GM18868 (cell line): ENCODE measurements around the gene GSK3A.

Experiments
- ATAC-seq: cut with Tn5 transposase; IDR thresholded peaks from one replicate; pipeline ENCODE4 v1.9.1; 2021; ENCODE audit warnings: mild to moderate bottlenecking, moderate library complexity; ENCODE audit not compliant: unreplicated experiment

Gene GSK3A

DNA sequence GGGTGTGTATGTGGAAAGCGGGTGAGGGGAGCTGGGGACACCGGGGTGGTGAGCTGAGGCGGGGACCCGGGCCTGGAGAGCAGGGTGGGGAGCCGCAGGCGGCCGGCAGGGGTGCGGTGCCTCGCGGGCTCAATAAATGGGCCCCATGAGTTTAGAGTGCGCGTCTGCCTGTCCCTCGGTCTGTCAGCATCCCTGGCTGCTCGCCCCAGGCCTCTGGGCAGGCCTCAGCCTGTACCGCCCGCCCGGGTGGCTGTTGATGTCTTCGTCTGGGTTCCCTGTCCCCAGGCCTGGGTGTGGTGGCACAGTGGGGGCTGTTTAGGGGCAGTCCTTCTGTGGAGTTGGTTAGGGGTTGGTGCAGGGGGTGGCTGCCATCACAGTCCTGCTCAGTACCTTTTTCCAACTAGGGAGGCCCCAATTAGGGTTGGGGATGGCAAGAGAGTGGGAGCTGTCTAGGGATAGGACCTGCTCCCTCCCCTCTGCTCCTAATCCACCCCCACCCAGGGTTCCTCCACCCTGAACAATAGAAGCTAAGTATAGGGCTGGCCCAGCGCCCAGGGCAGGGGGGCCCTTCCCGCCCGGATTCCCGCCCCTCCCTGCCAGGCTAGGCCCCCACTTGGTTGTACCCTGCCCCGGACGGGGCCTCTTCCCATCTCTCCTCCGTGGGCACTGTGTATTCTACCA is 38.9 kb upstream of the GSK3A start:
- no peak for ATAC-seq

DNA sequence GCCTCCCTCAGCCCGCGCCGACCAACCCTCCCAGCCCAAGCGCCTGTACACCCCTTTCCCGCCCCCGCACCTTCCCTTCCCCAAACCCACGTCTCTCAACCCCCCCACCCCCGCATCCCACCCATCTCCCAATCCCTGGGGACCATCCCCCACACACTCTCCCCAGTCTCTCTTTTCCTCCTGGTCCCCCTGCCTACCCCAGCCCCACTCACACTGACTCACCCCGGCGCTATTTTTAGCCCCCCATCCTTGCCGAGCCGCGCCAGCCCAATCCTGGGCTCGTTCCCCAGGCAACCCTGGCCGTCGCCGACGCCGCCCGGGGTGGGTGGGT is 38.4 kb upstream of the GSK3A start:
- no peak for ATAC-seq

- peak; percentile 37 for ATAC-seq
Observed at GRCh38 chr19:42279902-42280814, 37.8 kb upstream of the GSK3A start.

DNA sequence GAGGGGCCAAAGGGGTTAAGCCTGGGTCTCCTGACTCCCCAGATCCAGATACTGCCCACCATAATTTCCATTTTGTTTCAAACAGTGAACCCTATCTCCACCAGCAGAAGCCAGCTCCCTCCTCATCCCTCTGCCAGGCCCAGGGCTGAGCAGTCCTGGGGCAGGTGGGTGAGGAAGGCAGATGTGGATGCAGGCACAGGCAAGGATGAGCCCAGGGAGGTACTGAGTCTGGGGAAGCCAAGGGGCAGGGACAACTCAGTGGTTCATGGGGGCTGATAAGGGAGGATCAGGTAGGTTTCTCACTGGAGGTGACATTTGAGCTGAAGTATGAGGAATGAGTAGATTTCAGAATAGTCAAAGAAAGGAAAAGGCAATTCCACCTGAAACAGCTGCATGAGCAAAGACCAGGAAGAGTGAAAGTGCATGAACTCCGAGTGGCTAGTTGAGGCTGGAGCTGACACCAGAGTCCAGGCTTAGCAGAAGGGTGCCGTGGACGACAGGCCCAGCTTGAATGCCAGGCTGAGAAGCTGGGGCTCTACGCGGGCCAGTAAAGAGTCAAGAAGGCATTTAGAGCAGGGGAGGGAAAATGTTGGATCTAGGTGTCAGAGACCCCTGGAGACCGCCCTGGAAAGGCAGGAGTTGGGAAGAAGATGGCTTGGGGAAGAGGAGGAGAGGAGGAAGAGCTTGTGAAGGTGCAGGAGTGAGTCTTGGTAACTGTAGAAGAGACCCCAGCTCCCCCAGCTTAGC is 36.9 kb upstream of the GSK3A start:
- ATAC-seq: no peak

GRCh38 chr19:42278452-42279154 is 36.2 kb upstream of the GSK3A start:
- ATAC-seq: no peak

- no peak for ATAC-seq
Observed at GRCh38 chr19:42277821-42278451, 35.5 kb upstream of the GSK3A start.

GRCh38 chr19:42276821-42277220 is 34.4 kb upstream of the GSK3A start:
- no peak for ATAC-seq

DNA sequence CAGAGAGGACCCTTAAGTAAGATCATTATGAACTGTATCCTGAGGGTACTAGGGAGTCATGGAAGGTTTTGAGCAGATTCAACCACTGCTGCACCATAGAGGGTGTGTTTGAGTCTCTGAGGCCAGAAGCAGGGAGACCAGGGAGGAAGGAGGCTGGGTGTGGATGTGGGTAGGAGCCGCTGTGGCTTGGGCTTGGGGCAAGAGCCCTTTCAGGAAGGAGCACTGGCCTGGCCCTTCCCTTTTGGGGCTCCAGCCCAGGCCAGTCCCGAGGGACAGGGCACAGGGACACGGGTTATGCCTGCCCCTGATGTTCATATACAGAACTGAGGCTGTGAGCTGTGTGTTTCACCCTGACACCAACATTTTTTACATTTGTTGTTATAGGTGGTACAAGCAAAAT is 33.9 kb upstream of the GSK3A start:
- no peak for ATAC-seq

- no peak for ATAC-seq
Observed at GRCh38 chr19:42275517-42275916, 33.1 kb upstream of the GSK3A start.

DNA sequence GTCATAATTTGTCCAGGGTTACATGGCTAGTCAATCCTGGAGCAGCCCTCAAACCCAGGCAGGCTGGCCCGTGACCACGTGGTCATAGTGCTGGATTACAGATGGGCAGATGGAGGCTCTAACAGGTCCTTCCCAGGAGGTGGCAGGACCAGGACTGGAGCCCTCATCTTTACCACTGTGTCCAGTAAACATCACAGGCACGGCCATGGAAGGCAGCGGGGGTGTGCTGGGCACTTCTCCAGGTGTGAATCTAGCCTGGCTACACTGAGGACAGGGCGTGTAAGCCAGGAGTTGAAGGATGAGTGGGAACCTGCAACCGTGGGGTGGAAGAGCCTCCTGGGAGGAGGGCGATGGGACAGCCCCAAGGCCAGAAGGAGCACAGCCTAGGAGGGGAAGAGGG is 32.7 kb upstream of the GSK3A start:
- no peak for ATAC-seq

DNA sequence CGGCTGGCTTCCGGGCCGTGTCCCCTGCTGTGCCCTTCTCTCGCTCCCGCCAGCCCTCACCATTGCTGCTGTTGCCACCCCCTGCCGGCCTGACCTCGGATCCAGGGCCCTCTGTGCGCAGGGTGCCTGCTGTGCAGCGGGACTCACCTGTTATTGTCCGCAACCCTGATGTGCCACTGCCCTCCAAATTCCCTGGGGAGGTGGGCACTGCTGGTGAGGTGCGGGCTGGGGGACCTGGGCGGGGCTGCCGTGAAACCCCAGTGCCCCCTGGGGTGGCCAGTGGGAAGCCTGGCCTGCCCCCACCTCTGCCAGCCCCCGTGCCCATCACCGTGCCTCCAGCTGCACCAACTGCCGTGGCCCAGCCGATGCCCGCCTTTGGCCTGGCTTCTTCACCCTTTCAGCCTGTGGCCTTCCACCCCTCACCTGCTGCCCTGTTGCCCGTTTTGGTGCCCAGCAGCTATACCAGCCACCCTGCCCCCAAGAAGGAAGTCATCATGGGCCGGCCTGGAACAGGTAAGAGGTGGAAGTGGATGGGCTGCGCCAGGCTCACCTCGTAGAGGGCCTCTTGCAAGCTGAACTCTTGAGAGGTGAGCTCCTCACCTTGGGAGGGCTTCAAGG is 31.8 kb upstream of the GSK3A start:
- no peak for ATAC-seq

DNA sequence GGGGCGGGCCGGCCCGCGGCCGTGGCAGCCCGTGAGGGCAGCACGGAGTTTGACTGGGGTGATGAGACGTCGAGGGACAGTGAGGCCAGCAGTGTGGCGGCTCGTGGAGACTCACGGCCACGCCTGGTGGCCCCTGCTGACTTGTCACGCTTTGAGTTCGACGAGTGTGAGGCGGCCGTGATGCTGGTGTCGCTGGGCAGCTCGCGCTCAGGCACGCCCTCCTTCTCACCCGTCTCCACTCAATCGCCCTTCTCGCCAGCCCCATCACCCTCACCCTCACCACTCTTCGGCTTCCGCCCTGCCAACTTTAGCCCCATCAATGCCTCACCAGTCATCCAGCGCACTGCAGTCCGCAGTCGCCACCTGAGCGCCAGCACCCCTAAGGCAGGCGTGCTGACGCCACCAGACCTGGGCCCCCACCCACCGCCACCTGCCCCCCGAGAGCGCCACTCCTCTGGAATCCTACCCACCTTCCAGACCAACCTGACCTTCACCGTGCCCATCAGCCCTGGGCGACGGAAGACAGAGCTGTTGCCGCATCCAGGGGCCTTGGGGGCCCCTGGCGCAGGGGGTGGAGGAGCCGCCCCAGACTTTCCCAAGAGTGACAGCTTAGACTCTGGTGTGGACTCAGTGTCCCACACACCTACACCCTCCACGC is 31.1 kb upstream of the GSK3A start:
- no peak for ATAC-seq

GRCh38 chr19:42272989-42273406 is 30.6 kb upstream of the GSK3A start:
- no peak for ATAC-seq

- no peak for ATAC-seq
Observed at GRCh38 chr19:42272535-42272897, 30.1 kb upstream of the GSK3A start.

- ATAC-seq: no peak
Observed at GRCh38 chr19:42271861-42272534, 29.6 kb upstream of the GSK3A start.

DNA sequence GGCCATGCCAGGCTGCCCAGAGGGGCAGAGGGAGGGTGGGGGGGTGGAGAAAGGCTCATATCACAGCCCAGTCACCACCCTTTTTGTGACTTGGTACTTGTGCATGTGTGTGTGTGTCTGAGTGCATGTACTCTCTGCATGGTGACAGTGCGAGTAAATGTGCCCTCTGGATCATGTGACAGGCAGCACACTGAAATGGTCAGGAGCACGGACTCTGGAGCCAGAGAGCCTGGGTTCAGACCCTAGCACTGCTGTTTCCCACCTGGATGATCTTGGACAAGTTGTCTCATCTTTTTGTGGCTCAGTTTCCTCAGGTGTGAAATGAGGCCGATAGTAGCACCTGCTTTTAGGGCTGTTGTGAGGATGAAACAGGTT is 28.6 kb upstream of the GSK3A start:
- ATAC-seq: no peak

GRCh38 chr19:42270346-42271044 is 28.1 kb upstream of the GSK3A start:
- ATAC-seq: no peak

- no peak for ATAC-seq
Observed at GRCh38 chr19:42269478-42270345, 27.3 kb upstream of the GSK3A start.
